Measurements from ENCODE around the gene CYB5B. TPM values are rescaled to one million over a fixed set of nuclear protein-coding genes. Genes with fewer than 3 reads are reported as not detected.

CYB5B gene
- total and polyA plus RNA-seq, 12 donors, result 53.8 to 84.2 (median 71.7) TPM

DNA sequence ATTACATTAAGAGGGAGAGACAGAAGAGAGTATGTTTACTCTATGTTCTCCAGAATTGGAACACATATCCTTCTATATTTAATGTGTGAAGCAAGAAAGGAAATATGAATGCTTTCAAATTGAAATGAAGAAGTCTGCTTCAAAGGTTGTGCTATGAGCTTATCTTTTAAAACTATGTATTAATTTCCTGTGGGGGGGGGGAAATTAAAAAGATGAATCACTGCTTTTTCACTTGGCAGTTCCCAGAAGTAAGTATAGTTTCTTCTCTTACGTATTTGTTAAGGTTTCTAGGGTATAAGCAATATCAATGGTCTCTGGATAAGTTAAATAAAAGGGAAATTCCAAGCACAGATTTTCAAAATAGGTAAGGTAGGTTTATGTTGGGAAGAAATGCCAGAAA, 45.7 kb upstream of the CYB5B start:
- intact Hi-C loops (cut with DNase I), result no loop called here
- WGBS, 2 donors, result 72 to 79% methylated on average over 1 of the region's 1 CpG

GRCh38 chr16:69381231-69381630, 43.2 kb upstream of the CYB5B start:
- no peak overlapping the region for H3K4me3 ChIP-seq
- H3K4me1 ChIP-seq, result peaks cover 0 to 43% (median 23%) of the 10 kb centered on the region in 9 donors
- WGBS, 2 donors, result 40 to 63% methylated on average over 2 of the region's 2 CpGs
- no peaks in the 10 kb centered on the region for H3K9me3 ChIP-seq
- H3K27me3 ChIP-seq, result no peaks in the 10 kb centered on the region
- intact Hi-C loops (cut with DNase I), result no loop called here
- H3K36me3 ChIP-seq, result peaks cover 0 to 81% (median 50%) of the 10 kb centered on the region in 9 donors
- ATAC-seq (no peak), DNase-seq (no peak)
- H3K27ac ChIP-seq, result peak overlapping the region in 3 of 10 donors; percentile 3 to 23 (median 3)
- TF ChIP-seq CTCF (IDR thresholded peaks at IDR 0.05), result no peak

More for the DNA sequence above, 45.7 kb upstream of the CYB5B start:
- TF ChIP-seq CTCF (IDR thresholded peaks at IDR 0.05), result no peak
- H3K9me3 ChIP-seq, result no peaks in the 10 kb centered on the region
- ATAC-seq, result no peak
- peaks cover 0 to 24% (median 8%) of the 10 kb centered on the region in 9 donors for H3K4me1 ChIP-seq
- no peaks in the 10 kb centered on the region for H3K27me3 ChIP-seq
- no peak overlapping the region for H3K4me3 ChIP-seq
- H3K27ac ChIP-seq, result peak overlapping the region in 1 of 10 donors; percentile 37
- no peak for DNase-seq
- H3K36me3 ChIP-seq, result peaks cover 0 to 88% (median 48%) of the 10 kb centered on the region in 9 donors

GRCh38 chr16:69382421-69382820, 42.0 kb upstream of the CYB5B start:
- intact Hi-C loops (cut with DNase I), result no loop called here
- no peak for TF ChIP-seq CTCF (IDR thresholded peaks at IDR 0.05)
- ATAC-seq, result no peak
- no peaks in the 10 kb centered on the region for H3K27me3 ChIP-seq
- no peak overlapping the region for H3K4me3 ChIP-seq
- 98 to 99% methylated on average over 2 of the region's 2 CpGs for WGBS, 2 donors
- peaks cover 0 to 74% (median 45%) of the 10 kb centered on the region in 9 donors for H3K36me3 ChIP-seq
- H3K27ac ChIP-seq, result no peak overlapping the region
- peaks cover 0 to 47% (median 24%) of the 10 kb centered on the region in 9 donors for H3K4me1 ChIP-seq
- DNase-seq, result no peak
- no peaks in the 10 kb centered on the region for H3K9me3 ChIP-seq

- H3K9me3 ChIP-seq, result no peaks in the 10 kb centered on the region
- H3K27me3 ChIP-seq, result no peaks in the 10 kb centered on the region
- WGBS, 2 donors, result 2 to 5% methylated on average over 6 of the region's 6 CpGs
- H3K4me1 ChIP-seq, result peaks cover 0 to 44% (median 24%) of the 10 kb centered on the region in 9 donors
- no peak for ATAC-seq
- H3K36me3 ChIP-seq, result peaks cover 0 to 48% (median 23%) of the 10 kb centered on the region in 9 donors
- intact Hi-C loops (cut with DNase I), result loop anchor here in 1 of 10 donors (5.0 kb wide), 1 partner anchor 372 kb away; no protein-coding TSS in a partner anchor
- DNase-seq, result no peak
- no peak for TF ChIP-seq CTCF (IDR thresholded peaks at IDR 0.05)
- peak overlapping the region in 9 of 10 donors; percentile 83 to 96 (median 90) for H3K27ac ChIP-seq
- peak overlapping the region; percentile 55 to 84 (median 78) for H3K4me3 ChIP-seq
Measured at GRCh38 chr16:69384974-69385373, 39.4 kb upstream of the CYB5B start.

Measured in heart right ventricle (tissue), 16 donors.